ENCODE data around the gene ZNF276.

DNA sequence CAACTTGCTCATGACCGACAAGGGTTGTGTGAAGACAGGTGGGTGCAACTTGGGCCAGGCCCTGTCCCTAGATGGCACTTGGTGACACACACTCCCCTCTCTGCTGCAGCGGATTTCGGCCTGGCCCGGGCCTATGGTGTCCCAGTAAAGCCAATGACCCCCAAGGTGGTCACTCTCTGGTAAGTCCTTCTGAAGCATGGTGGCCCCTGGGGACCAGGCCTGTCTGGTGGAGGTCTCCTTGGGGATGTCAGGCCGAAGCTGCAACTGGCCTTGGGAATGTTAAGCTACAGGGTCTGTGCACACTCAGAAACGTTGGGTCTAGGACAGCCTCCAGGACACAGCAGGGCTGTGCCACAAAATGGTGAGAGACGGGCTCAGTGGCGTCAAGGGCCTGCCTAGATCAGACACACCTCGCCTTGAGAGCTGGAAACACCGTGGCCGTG is 28.0 kb upstream of the ZNF276 start:
- TF ChIP-seq, protein P1, sequence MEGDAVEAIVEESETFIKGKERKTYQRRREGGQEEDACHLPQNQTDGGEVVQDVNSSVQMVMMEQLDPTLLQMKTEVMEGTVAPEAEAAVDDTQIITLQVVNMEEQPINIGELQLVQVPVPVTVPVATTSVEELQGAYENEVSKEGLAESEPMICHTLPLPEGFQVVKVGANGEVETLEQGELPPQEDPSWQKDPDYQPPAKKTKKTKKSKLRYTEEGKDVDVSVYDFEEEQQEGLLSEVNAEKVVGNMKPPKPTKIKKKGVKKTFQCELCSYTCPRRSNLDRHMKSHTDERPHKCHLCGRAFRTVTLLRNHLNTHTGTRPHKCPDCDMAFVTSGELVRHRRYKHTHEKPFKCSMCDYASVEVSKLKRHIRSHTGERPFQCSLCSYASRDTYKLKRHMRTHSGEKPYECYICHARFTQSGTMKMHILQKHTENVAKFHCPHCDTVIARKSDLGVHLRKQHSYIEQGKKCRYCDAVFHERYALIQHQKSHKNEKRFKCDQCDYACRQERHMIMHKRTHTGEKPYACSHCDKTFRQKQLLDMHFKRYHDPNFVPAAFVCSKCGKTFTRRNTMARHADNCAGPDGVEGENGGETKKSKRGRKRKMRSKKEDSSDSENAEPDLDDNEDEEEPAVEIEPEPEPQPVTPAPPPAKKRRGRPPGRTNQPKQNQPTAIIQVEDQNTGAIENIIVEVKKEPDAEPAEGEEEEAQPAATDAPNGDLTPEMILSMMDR (IDR thresholded peaks at IDR 0.05): no peak
- TF ChIP-seq POLR2A (IDR thresholded peaks at IDR 0.05): no peak
